Endothelial cell of umbilical vein (primary cell): Measurements from ENCODE around the gene TFDP2. TPM values are rescaled to one million over a fixed set of nuclear protein-coding genes. Genes with fewer than 3 reads are reported as not detected.

Experiments
- BruUV-seq: library from RNA; stranded (reverse); fragments of 400-500 nt; replicated peaks from 2 replicates; lab custom pipeline; 2021; lab: Mats Ljungman, UMichigan
- CTCF ChIA-PET: fragments of 300-600, 350-600 bp; sonication (Branson Sonifier 250); formaldehyde crosslinking; loops from one replicate; lab custom pipeline; 2021; ENCODE audit warnings: antibody characterized with exemption, inconsistent platforms; lab: Charles Lee
- POLR2A ChIA-PET: fragments of 300-600, 350-600 bp; sonication (Branson Sonifier 250); formaldehyde crosslinking; loops from one replicate; lab custom pipeline; 2021; ENCODE audit warnings: antibody characterized with exemption, inconsistent platforms; lab: Charles Lee
- DNase-seq: peaks from one replicate; pipeline ENCODE4 v3.0.0-alpha.2; 2011; ENCODE audit warnings: low read depth, low spot score
- FAIRE-seq: peaks from 2 replicates; lab custom pipeline; 2011; peaks lifted over from hg19 to GRCh38; lab: Jason Lieb, UNC
- H2AFZ ChIP-seq: 2 replicates; pipeline ENCODE4 v1.6.0; 2012; ENCODE audit warnings: low read depth, low read length, control low read depth, inconsistent platforms
- H3K27ac ChIP-seq: 2 replicates; pipeline ENCODE4 v1.5.1; 2011; ENCODE audit warnings: low read depth, mild to moderate bottlenecking, control low read depth, low read length, moderate library complexity; ENCODE audit not compliant: insufficient read depth
- H3K27me3 ChIP-seq, 2 experiments: 2 replicates each; pipeline versions ENCODE4 v1.6.0 to v1.6.1; 2011; ENCODE audit warnings: low read length in 2 of 2, mixed read lengths in 1 of 2; ENCODE audit not compliant: control insufficient read depth in 2 of 2, insufficient read depth in 2 of 2
- H3K36me3 ChIP-seq, 2 experiments: 2 replicates in 1 of 2; 3 replicates in 1 of 2; pipeline ENCODE4 v1.5.1; 2011; ENCODE audit warnings: low read length in 2 of 2, mild to moderate bottlenecking in 1 of 2, moderate library complexity in 1 of 2; ENCODE audit not compliant: control insufficient read depth in 2 of 2, insufficient read depth in 2 of 2; ENCODE audit errors: extremely low read depth in 1 of 2
- H3K4me1 ChIP-seq: 3 replicates; pipeline ENCODE4 v1.5.1; 2011; ENCODE audit warnings: mild to moderate bottlenecking, low read length; ENCODE audit not compliant: control insufficient read depth, insufficient read depth; ENCODE audit errors: extremely low read depth
- H3K4me2 ChIP-seq: 2 replicates; pipeline ENCODE4 v1.6.1; 2011; ENCODE audit warnings: low read length, control low read depth, mixed read lengths; ENCODE audit not compliant: insufficient read depth
- H3K4me3 ChIP-seq, 3 experiments: fragments of 200-600 bp in 1 of 3; sonication (generic), shearing (Covaris generic) in 1 of 3; replicated peaks in 1 of 3; 2 replicates each; pipeline ENCODE4 v1.5.1; 2011 to 2016; ENCODE audit warnings: control low read depth in 3 of 3, low read length in 3 of 3, mild to moderate bottlenecking in 2 of 3, inconsistent platforms in 1 of 3, low read depth in 1 of 3, moderate library complexity in 1 of 3; ENCODE audit not compliant: insufficient read depth in 1 of 3
- H3K79me2 ChIP-seq: 2 replicates; pipeline ENCODE4 v1.6.0; 2012; ENCODE audit warnings: low read length, inconsistent platforms; ENCODE audit not compliant: control insufficient read depth, insufficient read depth
- H3K9ac ChIP-seq: replicated peaks from 2 replicates; pipeline ENCODE3; 2011; ENCODE audit warnings: low read length, control low read depth; ENCODE audit not compliant: insufficient read depth; ENCODE audit errors: extremely low read depth
- H3K9me1 ChIP-seq: replicated peaks from 3 replicates; pipeline ENCODE4 v1.6.0; 2011; ENCODE audit warnings: mild to moderate bottlenecking, low read length; ENCODE audit not compliant: control insufficient read depth, insufficient read depth; ENCODE audit errors: extremely low read depth
- H3K9me3 ChIP-seq: replicated peaks from 2 replicates; pipeline ENCODE4 v1.5.1; 2012; ENCODE audit warnings: low read length, inconsistent platforms; ENCODE audit not compliant: control insufficient read depth, insufficient read depth
- H4K20me1 ChIP-seq: replicated peaks from 2 replicates; pipeline ENCODE3; 2011; ENCODE audit warnings: mild to moderate bottlenecking, low read length; ENCODE audit not compliant: control insufficient read depth, insufficient read depth; ENCODE audit errors: extremely low read depth
- EZH2 ChIP-seq: IDR thresholded peaks from 2 replicates; pipeline ENCODE4 v1.6.1; 2012; ENCODE audit warnings: borderline replicate concordance, low read depth, mild to moderate bottlenecking, moderate library complexity, low read length, inconsistent platforms; ENCODE audit not compliant: severe bottlenecking
- FOS ChIP-seq: IDR thresholded peaks from 2 replicates; pipeline ENCODE4 v1.6.1; 2011; ENCODE audit warnings: mild to moderate bottlenecking, low read length, moderate library complexity, borderline replicate concordance; ENCODE audit not compliant: insufficient read depth
- GATA2 ChIP-seq: IDR thresholded peaks from 2 replicates; pipeline ENCODE4 v1.7.0; 2011; ENCODE audit warnings: low read depth, mild to moderate bottlenecking, moderate library complexity, mixed read lengths, low read length; ENCODE audit not compliant: insufficient read length, insufficient read depth
- JUN ChIP-seq: IDR thresholded peaks from 2 replicates; pipeline ENCODE4 v1.6.1; 2011; ENCODE audit warnings: borderline replicate concordance, low read depth; ENCODE audit not compliant: insufficient read length, insufficient read depth
- MYC ChIP-seq: IDR thresholded peaks from one replicate; pipeline ENCODE4 v1.6.1; 2011; ENCODE audit warnings: mild to moderate bottlenecking, low read depth, low read length
- POLR2A ChIP-seq: IDR thresholded peaks from 2 replicates; pipeline ENCODE4 v1.6.1; 2012; ENCODE audit warnings: low read depth, mild to moderate bottlenecking, control low read depth, low read length
- dilution Hi-C: fragments of 300-500 bp; cut with MboI; formaldehyde crosslinking; loops from one replicate; pipeline ENCODE4 v1.15.0; 2019; ENCODE audit warnings: low sequenced_read_pairs; ENCODE audit not compliant: extremely low pct_ligation_motif_present
- intact Hi-C: fragments of 100-400 bp; cut with micrococcal nuclease; formaldehyde crosslinking; loops from one replicate; pipeline ENCODE4 v1.10.0; 2022
- polyA plus RNA-seq, 4 experiments: library from polyadenylated mRNA; depleted of rRNA in 3 of 4; stranded (reverse) in 3 of 4; unstranded in 1 of 4; fragments of >200 nt; gene quantifications; 2 replicates each; pipeline versions ENCODE4 v1.2.1 to v1.2.3, GENCODE V29; 2011 to 2012; ENCODE audit warnings: missing spikeins in 1 of 4
- total RNA-seq: library from RNA; stranded (reverse); gene quantifications from 2 replicates; pipeline ENCODE4 v1.2.3, GENCODE V29; 2021
- TF ChIP-seq, protein P1 (sequence below), 2 donors: IDR thresholded peaks; 1 replicate in 1 of 2; 2 replicates in 1 of 2; pipeline ENCODE4 v1.5.1; 2011; ENCODE audit warnings: low read length in 2 of 2, mild to moderate bottlenecking in 2 of 2, moderate library complexity in 2 of 2, control low read depth in 1 of 2, inconsistent platforms in 1 of 2, low read depth in 1 of 2; ENCODE audit not compliant: insufficient read depth in 1 of 2; ENCODE audit errors: extremely low read depth in 1 of 2
- TF ChIP-seq, protein P2 (sequence below): IDR thresholded peaks from 2 replicates; pipeline ENCODE4 v1.6.1; 2011; ENCODE audit not compliant: insufficient read depth, insufficient read length

TFDP2 gene
- total and polyA plus RNA-seq, 2 donors (not counting 3 experiments of a cell fraction or from before 2014, with no cell fraction given), result 8.5 to 21.5 TPM

DNA sequence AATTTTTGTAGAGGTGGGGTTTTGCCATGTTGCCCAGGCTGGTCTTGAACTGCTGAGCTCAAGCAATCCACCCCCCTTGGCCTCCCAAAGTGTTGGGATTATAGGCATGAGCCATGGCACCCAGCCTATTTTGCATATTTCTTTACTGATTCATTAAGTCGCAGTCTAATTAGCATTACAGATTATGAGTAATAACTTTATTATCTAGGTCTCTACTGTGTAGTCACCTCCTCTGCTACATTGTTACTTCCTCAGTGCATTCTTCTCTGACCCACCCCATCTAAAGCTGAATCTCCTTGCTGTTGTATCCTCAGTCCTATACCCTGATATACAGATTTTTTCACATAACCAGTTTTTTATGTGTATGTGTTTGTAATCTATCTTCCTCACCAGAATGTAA, 61.7 kb downstream of the TFDP2 start:
- H2AFZ ChIP-seq, result no peak overlapping the region
- no peak overlapping the region for H3K4me3 ChIP-seq
- H3K27ac ChIP-seq, result no peak overlapping the region
- no peak overlapping the region for H3K9ac ChIP-seq
- no peaks in the 10 kb centered on the region for H3K79me2 ChIP-seq
- no peaks in the 10 kb centered on the region for H3K36me3 ChIP-seq
- H4K20me1 ChIP-seq, result no peaks in the 10 kb centered on the region
- H3K9me1 ChIP-seq, result peaks cover 2% of the 10 kb centered on the region
- intact Hi-C loops, result no loop called here
- dilution Hi-C loops, result no loop called here
- POLR2A ChIA-PET, result no interaction called here
- no peaks in the 10 kb centered on the region for H3K9me3 ChIP-seq
- H3K27me3 ChIP-seq, result no peaks in the 10 kb centered on the region
- TF ChIP-seq JUN (no peak), FOS (no peak), MYC (no peak), POLR2A (no peak)
- TF ChIP-seq, protein P1, sequence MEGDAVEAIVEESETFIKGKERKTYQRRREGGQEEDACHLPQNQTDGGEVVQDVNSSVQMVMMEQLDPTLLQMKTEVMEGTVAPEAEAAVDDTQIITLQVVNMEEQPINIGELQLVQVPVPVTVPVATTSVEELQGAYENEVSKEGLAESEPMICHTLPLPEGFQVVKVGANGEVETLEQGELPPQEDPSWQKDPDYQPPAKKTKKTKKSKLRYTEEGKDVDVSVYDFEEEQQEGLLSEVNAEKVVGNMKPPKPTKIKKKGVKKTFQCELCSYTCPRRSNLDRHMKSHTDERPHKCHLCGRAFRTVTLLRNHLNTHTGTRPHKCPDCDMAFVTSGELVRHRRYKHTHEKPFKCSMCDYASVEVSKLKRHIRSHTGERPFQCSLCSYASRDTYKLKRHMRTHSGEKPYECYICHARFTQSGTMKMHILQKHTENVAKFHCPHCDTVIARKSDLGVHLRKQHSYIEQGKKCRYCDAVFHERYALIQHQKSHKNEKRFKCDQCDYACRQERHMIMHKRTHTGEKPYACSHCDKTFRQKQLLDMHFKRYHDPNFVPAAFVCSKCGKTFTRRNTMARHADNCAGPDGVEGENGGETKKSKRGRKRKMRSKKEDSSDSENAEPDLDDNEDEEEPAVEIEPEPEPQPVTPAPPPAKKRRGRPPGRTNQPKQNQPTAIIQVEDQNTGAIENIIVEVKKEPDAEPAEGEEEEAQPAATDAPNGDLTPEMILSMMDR (IDR thresholded peaks at IDR 0.05; ENCODE audit: extremely low read depth in 1 of 2, insufficient read depth in 1 of 2, low read depth in 1 of 2, low read length in 2 of 2), result no peak
- TF ChIP-seq, protein P2, sequence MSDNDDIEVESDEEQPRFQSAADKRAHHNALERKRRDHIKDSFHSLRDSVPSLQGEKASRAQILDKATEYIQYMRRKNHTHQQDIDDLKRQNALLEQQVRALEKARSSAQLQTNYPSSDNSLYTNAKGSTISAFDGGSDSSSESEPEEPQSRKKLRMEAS, result no peak
- H3K4me2 ChIP-seq, result no peak overlapping the region
- peaks cover 6% of the 10 kb centered on the region for H3K4me1 ChIP-seq
- BruUV-seq, result no TSS peak
- CTCF ChIA-PET, result interaction anchor here (1.1 to 1.3 kb wide), 2 partner anchors 23 to 126 kb away, joined by 3 to 5 read pairs; no protein-coding TSS in a partner anchor
- FAIRE-seq (no peak), DNase-seq (no peak)

DNA sequence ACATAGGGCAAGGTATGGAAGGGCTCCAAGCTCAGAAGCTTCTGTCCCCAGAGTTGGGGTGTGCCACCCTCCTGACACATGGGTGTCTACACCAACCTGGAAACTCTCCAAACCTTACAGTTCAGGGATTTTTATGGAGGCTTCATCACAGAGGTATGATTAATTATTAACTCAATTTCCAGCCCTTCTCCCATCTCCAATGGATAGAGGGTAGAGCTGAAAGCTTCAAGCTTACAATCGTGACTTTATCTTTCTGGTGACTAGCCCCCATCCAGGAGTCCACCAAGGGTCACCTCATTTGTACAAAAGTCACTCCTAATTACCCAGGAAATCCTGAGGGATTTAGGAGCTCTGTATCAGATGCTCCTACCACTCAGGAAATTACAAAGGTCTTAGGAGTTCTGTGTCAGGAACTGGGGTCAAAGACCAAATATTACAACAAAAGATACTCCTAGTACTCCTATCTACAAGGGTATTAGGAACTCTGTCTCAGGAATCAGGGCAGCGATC, 62.7 kb downstream of the TFDP2 start:
- dilution Hi-C loops, result no loop called here
- TF ChIP-seq EZH2 (no peak), FOS (peak; percentile 24), GATA2 (peak; percentile 86)
- no peak overlapping the region for H3K27ac ChIP-seq
- no peak overlapping the region for H3K4me2 ChIP-seq
- intact Hi-C loops, result no loop called here
- H3K27me3 ChIP-seq, result no peaks in the 10 kb centered on the region
- H3K9me3 ChIP-seq, result no peaks in the 10 kb centered on the region
- DNase-seq, result no peak
- H3K9me1 ChIP-seq, result peaks cover 2% of the 10 kb centered on the region
- BruUV-seq, result no TSS peak
- POLR2A ChIA-PET, result no interaction called here
- H3K4me3 ChIP-seq, result no peak overlapping the region
- no peaks in the 10 kb centered on the region for H4K20me1 ChIP-seq
- H3K79me2 ChIP-seq, result no peaks in the 10 kb centered on the region
- CTCF ChIA-PET, result interaction anchor here (1.2 to 1.3 kb wide), 3 partner anchors 14 to 125 kb away, joined by 3 to 4 read pairs (median 3); no protein-coding TSS in a partner anchor
- no peak overlapping the region for H2AFZ ChIP-seq
- H3K36me3 ChIP-seq, result no peaks in the 10 kb centered on the region
- peaks cover 6% of the 10 kb centered on the region for H3K4me1 ChIP-seq
- H3K9ac ChIP-seq, result no peak overlapping the region
- no peak for FAIRE-seq
